ENCODE data around the gene GCC2. TPM values are rescaled to one million over a fixed set of nuclear protein-coding genes. Genes with fewer than 3 reads are reported as not detected.
"Not testable (repeated sequence)": the region's sequence is repeated elsewhere in the genome, so short reads cannot be mapped to it uniquely, and the experiment has no call there.

GCC2 gene
- 12.7 and 16.6 TPM in 2 replicates for total RNA-seq (2014; rRNA removed; shearing (Covaris generic))

DNA sequence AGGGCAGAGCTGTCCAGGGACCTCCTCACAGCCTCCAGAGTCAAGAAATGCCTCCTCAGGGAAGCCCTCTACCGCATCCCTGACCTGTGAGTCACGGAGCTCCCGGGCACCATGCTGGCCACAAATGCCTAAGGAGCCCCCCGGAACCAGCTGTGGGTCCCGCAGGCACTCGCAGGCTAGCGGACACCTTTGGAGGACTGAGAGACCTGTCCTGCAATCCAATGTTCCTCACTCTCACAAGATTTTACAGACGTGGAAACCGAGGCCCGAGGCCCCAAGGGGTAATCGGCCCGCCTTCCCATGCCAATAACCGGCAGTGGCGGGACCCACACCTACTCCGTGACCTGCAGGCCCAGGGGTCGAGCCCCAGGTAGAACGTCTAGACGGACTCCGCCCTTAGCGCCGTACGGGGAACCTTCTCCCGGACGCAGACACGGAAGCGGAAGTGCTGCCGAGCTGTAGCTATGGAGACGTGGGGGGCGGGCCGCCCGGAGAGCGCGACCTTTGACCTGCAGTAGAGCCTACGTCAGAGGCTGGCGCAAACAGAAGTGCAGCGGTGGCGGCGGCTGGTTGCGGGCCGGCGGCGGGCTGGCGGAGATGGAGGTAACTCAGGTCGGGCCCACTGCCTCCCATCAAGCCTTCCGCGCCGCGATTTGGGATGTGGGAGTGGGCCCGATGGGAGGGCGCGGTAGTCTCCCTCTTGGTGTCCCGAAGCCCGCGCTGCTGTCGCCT is at the start of gene GCC2:
Gene GCC2, plus strand, starts transcription at position 529 of the 732 bp plus-strand sequence. Its CDS starts 69 bp downstream, at position 598.
- DNase-seq (ENCODE audit: low spot score), result peak; percentile 99

DNA sequence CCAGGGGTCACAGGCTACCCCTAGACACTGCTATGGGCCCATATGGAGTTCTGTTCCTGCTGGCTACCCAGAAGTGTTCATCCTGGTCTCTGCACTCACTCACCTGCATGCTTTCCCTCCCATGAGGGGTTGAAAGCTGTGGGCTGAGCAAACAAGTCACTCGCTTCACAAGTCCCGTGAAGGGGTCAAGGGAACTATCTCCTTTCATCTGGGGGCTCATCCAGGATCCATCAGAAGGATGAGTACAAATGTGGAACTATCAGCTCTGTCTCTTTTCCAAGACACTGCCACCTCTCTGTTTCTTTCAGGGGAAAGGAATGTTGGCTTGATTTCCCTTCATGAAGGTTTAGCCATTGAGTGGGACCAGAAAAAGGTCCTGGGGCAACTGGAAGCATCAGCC is 49.5 kb upstream of the GCC2 start:
- no peak for DNase-seq (ENCODE audit: low spot score)

DNA sequence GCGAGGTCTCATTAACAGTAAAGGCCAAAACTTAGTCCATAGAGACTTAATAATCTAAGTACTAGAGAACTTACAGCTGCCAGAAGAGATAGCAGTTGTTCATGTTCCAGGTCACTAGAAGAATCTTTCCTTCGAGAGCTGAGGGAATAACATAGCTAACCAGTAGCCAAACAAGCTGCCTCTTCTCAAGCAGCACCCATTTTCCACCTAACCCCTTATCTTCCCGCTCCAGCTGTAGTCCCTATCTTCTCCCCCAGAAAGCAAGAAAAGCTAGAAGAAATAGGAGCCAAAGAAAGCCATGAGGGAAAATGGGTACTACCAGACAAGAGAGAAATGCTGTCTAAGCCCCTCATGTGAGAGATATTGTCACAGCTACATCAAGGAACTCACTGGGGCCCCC is 47.2 kb upstream of the GCC2 start:
- no peak for DNase-seq (ENCODE audit: low spot score)

DNA sequence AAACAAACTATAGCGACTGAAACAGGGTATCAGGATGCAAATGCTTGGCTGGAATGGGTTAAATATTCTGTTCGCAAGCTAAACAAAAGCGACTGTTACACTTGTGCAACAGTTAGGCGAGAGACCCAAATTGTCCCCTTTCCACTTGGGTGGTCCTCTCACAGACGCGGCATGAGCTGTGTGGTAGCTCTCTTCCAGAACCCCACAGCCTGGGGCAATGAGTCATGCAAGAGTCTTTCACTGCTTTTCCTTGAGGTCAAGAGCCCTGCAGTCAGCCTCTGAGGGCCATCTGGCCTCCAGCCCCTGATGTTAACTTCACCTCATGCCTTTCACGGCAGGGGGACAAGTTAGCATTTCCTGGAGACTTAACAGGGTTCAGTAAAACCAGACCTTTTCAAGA is 45.5 kb upstream of the GCC2 start:
- DNase-seq (ENCODE audit: low spot score), result no peak

- DNase-seq (ENCODE audit: low spot score), result peak; percentile 16
These were observed 44.1 kb upstream of the GCC2 start for GRCh38 chr2:108404784-108405397.

GRCh38 chr2:108407864-108408729 is 40.9 kb upstream of the GCC2 start:
- DNase-seq (ENCODE audit: low spot score), result no peak

DNA sequence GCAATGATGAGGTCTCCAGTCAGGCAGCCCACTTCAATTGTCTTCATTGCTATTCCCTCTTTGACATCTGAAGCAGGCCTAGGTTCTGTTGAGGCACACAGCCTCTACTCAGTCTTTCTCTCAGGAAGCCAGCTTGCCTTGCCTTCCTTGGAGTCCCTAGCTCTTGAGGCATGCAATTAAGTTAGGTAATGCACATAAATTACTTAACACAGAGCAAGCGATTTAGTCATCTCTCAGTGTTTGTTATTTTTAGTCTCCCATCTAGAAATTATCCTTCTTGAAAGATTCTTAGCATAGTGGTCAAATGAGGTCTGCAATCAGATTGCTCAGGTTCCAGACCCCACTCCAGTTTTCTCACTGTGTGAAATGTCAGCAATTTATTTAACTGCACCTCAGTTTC is 39.2 kb upstream of the GCC2 start:
- DNase-seq (ENCODE audit: low spot score), result no peak

DNA sequence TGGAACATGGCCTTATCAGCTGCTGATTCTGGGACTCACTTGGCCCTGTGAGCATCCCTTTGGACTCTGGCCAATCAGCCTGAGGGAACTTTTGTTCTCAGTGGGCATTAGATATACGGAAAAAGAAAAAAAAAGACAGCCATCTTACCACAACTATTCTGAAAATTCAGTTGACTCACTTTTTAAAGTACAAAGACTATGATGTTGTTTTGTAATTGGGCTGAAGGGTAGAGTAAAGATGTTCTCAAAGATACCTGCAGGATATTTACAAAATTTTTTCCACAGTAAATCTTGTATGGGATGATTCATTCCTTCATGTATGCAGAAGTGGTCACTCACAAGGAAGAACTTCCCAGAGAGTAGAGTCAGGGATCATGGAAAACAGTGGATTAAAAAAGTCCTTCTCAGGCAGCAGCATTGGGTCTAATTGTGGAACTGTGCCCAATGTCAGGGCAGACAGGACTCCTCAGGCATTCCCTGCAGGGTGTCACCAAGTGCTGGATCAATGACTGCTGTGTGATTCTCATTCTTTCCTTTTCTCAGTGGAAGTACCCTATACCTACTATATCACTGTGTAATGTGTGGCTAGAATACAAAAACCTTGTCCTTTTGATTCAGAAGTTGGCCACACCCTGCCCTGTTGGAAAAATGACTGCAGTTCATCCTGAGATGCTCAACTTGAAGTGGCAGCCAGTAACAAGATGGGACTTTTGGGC is 35.9 kb upstream of the GCC2 start:
- DNase-seq (ENCODE audit: low spot score), result peak; percentile 9

GRCh38 chr2:108413711-108414095 is 35.3 kb upstream of the GCC2 start:
- no peak for DNase-seq (ENCODE audit: low spot score)

- DNase-seq (ENCODE audit: low spot score), result no peak
These were observed 34.6 kb upstream of the GCC2 start for GRCh38 chr2:108414256-108414876.

GRCh38 chr2:108414945-108415344 is 34.1 kb upstream of the GCC2 start:
- DNase-seq (ENCODE audit: low spot score), result no peak

DNA sequence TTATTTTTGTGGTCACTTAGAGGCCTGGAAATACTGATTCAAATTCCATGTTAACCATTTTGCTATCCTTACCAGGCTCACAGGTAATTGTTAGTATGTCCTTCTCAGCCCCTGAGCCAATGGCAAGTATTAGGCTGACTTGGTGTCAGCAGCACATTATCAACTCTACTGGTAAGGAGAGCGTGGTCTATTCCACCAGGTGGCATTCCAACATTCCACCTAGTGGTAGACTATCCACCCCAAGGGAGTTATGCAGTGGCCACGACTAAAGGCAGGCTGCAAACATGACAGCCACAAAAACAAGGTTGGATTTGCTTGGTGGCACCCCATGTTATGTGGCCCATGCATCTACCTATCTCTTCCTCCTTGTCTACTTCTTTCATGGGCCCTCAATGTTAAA is 31.8 kb upstream of the GCC2 start:
- peak; percentile 72 for DNase-seq (ENCODE audit: low spot score)

GRCh38 chr2:108418416-108418815 is 30.6 kb upstream of the GCC2 start:
- DNase-seq (ENCODE audit: low spot score), result no peak

- DNase-seq (ENCODE audit: low spot score), result no peak
These were observed 25.9 kb upstream of the GCC2 start for GRCh38 chr2:108423067-108423466.

DNA sequence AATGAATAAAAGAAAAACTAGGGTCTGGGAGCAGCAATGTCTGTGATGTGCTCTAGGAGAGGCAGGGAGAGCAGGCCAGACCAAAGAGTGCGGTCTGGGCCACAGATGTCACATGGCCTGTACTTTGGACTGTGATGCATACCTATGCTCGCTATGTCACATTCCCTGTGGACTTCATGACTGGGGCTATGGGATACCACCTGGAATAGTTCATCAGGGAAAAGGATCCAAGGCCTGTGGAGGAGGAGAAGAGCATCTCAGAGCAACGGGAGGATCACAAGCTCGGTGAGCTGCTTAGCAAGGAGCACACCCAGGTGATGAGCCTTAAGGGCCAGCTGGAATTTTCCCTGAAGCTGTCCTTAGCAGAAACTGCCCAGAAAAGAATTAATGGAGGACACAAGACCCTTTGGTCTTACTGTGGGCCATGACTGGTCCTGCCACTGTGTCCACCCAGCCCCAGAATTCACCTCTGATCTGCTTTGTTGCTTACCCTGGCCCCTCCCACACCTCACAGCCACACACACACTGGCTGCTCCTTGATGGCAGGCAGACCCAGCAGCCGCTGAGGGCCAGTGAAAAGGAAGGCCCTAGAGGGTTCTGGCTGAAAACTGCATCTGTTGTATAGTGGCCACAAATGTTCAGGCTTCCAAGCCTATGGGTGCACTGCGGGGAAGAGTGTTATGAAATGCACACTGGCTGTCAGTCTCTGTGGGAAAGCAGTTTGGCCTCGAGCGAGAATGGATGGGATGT is 25.3 kb upstream of the GCC2 start:
- peak; percentile 54 for DNase-seq (ENCODE audit: low spot score)

DNA sequence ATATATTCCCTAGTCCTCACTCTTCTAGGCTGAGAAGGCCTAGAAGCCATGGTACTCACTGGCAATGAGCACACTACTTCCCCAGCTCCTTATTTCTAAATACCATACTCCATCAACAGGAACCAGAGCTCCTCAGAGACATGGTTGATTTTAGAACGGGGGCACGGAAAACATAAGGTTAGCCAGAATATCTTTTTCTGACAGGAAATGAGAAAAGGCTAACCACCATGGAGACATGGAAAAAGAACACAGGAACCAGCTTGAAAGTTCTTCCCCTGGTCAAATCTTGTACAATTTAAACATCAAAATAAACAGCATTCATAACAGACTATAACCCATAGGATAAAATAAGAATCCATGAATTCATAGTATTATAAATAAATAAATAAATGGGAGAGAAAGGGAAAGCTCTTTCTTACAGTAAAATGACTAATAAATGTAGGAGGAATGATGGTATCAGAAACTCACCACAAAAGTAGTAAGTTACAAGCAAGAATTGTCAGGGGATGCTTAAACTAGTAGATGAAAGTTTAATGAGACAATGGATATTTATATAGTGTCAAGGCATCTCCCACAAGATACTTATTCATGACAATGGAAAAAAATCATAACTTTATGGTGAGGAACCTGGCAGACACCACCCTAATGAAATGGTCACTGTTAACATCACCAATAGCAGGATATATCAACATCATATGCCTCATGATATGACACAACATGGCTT is 20.6 kb upstream of the GCC2 start:
- DNase-seq (ENCODE audit: low spot score), result no peak

DNA sequence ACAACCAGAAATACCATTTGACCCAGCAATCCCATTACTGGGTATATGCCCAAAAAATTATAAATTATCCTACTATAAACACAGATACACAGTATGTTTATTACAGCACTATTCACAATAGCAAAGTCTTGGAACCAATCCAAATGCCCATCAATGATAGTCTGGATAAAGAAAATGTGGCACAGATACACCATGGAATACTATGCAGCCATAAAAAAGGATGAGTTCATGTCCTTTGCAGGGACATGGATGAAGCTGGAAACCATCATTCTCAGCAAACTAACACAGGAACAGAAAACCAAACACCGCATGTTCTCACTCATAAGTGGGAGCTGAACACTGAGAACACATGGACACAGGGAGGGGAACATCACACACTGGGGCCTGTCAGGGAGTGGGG is 13.4 kb upstream of the GCC2 start:
- not testable (repeated sequence) for DNase-seq (ENCODE audit: low spot score)

GRCh38 chr2:108436976-108437375 is 12.0 kb upstream of the GCC2 start:
- no peak for DNase-seq (ENCODE audit: low spot score)

DNA sequence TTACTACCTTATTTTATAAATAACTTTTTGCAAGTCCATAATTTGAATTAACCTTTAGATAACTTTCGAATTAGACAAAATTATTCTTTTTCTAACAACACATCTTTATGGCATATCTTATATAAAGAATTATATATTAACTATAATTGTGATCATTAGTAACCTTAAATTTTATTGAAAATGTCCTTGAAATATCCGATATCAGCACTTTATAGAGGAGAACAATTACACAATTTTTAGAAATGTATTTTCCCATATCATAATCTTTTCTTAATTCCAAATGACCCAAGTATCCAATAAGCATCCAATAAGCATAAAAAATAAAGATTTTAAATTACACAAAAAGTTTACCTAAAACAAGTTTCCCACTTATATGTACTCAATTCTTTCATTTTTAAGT is 7.3 kb upstream of the GCC2 start:
- no peak for DNase-seq (ENCODE audit: low spot score)
